Stimulated activated CD4-positive, alpha-beta T cell treated with anti-CD3 and anti-CD28 coated beads, TNF-alpha, amount 100 ng/mL, for 1 hour (primary cell): Measurements from ENCODE around the gene LPIN1.

Experiments
- DNase-seq, 3 donors: peaks; one replicate each; pipeline ENCODE4 v3.0.0-alpha.2; 2020; ENCODE audit warnings: low read depth in 3 of 3, low spot score in 1 of 3

The LPIN1 gene

GRCh38 chr2:11781602-11782001, 35.2 kb downstream of the LPIN1 start:
- DNase-seq, result no peak

GRCh38 chr2:11784280-11784679, 37.8 kb downstream of the LPIN1 start:
- DNase-seq, result no peak

- peak in 2 of 3 donors; percentile 9 to 41 for DNase-seq
These were observed 38.5 kb downstream of the LPIN1 start for GRCh38 chr2:11784747-11785610.

- DNase-seq, result no peak
These were observed 39.1 kb downstream of the LPIN1 start for GRCh38 chr2:11785611-11785940.

GRCh38 chr2:11786191-11786590, 39.8 kb downstream of the LPIN1 start:
- no peak for DNase-seq

GRCh38 chr2:11786592-11786991, 40.2 kb downstream of the LPIN1 start:
- no peak for DNase-seq

DNA sequence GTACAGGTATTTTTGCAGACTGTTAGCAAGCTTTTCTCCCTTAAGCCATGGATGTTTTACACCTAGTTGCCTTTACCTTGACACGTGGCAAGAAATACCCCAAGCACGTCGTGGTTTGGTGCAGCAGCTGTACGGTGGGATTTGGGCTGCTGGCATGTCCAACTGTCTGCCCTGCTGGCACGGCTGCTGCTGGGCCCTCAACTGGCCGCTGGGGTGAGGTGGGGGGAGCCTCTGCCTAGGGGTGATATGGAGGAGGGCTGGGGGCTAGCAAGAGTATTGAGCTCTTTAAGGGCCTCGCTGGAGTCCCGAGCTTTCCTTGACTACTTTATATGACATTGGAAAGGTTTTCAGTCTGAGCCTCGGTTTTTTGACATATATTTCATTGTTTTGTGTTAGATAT, 41.6 kb downstream of the LPIN1 start:
- no peak for DNase-seq

- no peak for DNase-seq
These were observed 42.2 kb downstream of the LPIN1 start for GRCh38 chr2:11788461-11789124.

- DNase-seq, result no peak
These were observed 42.8 kb downstream of the LPIN1 start for GRCh38 chr2:11789243-11789642.

- no peak for DNase-seq
These were observed 43.8 kb downstream of the LPIN1 start for GRCh38 chr2:11790228-11790627.

DNA sequence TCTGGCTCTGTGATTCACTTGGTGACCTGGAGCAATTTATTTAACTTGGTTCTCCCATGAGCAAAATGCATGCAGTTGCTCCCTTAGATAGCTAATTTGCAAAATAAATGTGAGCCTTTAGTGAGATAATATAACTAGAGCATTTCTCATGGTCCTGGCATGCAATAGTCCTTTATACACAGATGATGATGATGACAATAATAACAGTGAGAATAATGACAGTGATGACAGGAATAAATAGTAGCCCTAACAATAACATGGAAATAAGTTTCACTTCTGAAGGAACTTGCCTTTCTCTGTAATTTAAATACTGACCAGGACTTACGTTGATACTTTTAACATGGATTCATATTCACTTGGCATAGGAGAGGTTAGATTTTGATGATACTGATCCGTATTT, 49.2 kb downstream of the LPIN1 start:
- no peak for DNase-seq

DNA sequence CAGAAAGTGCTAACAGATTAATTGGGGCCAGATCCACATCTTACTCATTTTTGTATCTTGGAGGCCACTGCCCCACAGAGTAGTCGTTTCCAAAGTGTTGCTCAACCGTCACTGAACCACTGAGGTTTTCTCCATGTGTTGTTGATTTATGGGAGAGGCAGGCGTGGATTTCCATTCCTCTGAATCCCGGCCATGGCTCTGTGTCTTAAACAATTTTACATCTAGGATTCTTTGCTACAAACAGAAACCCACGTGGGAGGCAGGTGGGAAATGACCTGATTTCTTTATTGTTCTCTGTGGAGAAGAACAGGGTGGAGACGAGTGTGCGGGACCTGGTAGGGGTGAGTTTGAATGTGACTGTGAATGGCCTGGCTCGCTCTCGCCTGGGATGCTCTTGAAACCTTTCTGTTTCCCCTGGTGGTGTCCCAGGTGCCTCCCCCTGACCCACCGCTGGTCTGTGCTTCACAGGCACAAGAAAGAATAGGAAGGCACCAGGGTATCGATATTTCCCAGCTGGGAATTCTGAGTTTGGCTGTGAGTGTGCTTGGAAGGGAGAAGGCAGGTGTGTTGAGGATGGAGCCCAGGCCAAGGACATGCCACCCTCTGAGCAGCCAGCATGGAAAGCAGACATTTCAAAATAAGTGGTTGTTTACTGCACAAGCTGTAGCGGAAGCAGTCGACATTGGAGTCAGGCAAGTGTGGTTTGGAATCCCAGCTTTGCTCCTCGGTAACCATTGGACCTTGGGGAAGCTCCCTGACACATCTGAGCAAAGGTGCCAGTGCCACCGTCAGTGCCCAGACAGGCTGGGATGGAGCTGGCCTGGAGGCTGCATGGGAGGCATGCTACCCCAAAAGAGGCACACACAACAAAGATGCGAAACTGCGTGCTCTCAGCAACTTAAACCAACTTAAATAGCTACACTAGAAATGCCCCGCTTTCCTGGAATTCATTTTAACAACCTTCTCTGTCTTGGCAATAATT, 50.0 kb downstream of the LPIN1 start:
- DNase-seq, result no peak

GRCh38 chr2:11797846-11798245, 51.4 kb downstream of the LPIN1 start:
- no peak for DNase-seq

DNA sequence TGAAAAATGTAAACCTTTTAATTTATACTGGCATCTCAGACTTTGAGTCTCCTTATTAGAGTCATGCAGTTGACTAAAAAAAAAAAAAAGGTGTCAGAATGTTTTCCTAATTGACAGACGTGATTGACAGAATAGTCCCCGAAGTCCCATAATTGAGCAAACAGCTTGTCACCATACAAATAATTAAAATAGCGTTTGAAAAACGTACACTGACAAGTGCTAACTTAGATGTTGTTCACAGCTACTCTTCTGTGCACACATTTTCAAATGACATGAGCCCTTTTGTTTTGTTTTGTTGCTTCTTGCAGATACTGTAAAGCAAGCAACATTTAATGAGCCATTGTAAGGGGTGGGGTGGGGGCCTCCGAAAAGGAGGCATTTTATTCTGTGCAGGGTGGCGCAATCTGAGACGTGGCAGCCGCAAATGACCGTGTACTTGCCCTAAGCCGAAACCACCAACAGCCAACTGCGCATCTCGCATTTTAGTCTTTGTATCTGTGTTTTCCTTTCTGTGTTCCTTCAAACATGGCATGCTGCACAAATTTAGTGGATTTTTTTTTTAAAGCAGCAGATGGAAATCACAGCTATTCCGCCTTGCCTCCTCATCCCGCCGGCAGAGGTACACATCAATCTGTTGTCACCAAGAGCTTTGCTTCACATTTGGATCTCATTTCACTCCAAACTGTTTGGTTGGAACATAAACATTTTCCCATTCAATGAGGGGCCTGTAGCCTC, 52.4 kb downstream of the LPIN1 start:
- no peak for DNase-seq

GRCh38 chr2:11799826-11800225, 53.4 kb downstream of the LPIN1 start:
- DNase-seq, result no peak

GRCh38 chr2:11802782-11803191, 56.4 kb downstream of the LPIN1 start:
- no peak for DNase-seq

DNA sequence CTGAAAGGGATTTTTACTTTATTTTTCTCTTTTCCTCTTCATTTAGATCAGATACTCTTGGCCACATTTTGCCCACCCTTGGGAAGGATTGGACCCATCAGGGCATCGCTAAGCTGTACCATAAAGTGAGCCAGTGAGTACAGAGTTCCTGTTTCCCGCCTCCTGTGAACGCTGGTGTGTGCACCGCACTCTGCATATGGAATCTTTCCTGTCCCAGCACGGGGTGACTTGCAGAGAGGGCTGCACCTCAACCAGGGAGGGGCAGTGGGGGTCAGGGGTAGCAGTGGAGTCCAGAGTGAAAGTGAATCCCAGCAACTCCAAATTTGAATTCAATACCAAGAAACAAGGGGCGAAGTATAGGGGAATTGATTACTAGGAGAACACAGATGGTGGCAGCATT, 58.6 kb downstream of the LPIN1 start:
- no peak for DNase-seq

GRCh38 chr2:11805920-11806319, 59.5 kb downstream of the LPIN1 start:
- no peak for DNase-seq

DNA sequence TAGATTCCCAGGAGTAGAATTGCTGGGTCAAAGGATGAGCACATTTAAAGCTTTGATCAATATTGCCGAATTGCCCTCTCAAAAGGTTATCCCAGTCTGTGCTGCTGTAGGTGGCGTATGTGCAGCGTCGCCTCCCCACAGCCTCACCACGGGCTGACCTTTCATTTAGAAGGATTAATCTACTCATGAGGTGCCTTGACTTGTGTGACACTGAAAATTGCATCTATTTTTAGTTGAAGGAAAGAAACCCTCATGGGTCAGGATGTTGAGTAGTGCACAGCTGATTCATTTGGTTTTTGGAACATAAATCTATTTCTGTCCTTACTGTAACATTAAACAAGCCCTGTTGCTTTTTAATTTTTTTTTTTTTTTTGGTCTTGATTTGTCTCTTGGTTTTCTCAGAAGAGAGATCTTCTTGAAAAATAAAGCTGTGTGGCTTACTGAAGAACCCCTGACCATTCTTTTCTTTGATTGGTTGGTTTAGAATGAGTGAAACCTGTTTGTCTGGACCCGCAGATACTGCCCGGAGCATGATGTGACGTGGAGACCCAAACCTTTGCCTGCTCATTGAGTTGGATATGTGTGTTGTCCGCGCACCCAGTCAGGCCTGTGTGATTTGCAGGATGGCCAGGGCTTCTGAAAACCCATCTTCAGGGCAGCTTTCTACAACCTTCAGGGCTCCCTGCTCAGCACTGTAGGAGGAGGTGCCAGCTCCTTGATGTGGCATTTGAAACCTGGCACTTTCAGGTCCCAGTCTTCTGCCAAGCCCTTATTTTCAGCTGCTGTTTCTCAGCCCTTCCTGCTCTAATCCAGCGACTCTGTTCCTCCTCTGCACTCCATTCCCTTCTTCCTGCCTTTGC, 61.0 kb downstream of the LPIN1 start:
- no peak for DNase-seq

GRCh38 chr2:11808016-11808400, 61.6 kb downstream of the LPIN1 start:
- DNase-seq, result no peak
